ENCODE measurements around the gene AMPH. TPM values are rescaled to one million over a fixed set of nuclear protein-coding genes. Genes with fewer than 3 reads are reported as not detected.

AMPH gene
- total RNA-seq, 1 experiment from 2014 or later = not detected

- no peaks in the 10 kb centered on the region for H3K9me2 ChIP-seq (replicated peaks; ENCODE audit: low read length)
- intact Hi-C loops (cut with micrococcal nuclease) = no loop called here
- H3K9me3 ChIP-seq (ENCODE audit: low read length) = no peaks in the 10 kb centered on the region
- no peak for TF ChIP-seq EZH2 (IDR thresholded peaks at IDR 0.05; ENCODE audit: low read length, unreplicated experiment)
- TF ChIP-seq CTCF (conservative IDR thresholded peaks at IDR 0.05; ENCODE audit: low read depth, low read length) = 0 out of 2 replicates have a peak, but pooled peaks have one; percentile 12
- peaks cover 27% of the 10 kb centered on the region for H3K27me3 ChIP-seq (ENCODE audit: low read length)
- no peaks in the 10 kb centered on the region for H4K20me1 ChIP-seq (ENCODE audit: low read length)
- no peaks in the 10 kb centered on the region for H3K79me2 ChIP-seq (ENCODE audit: low read length)
- ATAC-seq (no peak), DNase-seq (no peak)
- no TSS peak for BruUV-seq (replicated peaks)
- no peaks in the 10 kb centered on the region for H3K4me1 ChIP-seq (ENCODE audit: insufficient read depth, low read length)
- H3K4me2 ChIP-seq (ENCODE audit: low read length) = no peak overlapping the region
- no peak overlapping the region for H3K27ac ChIP-seq (ENCODE audit: low read length)
- H3K9ac ChIP-seq (ENCODE audit: low read length) = no peak overlapping the region
- ChIA-PET POLR2A (ENCODE audit: unreplicated experiment) (interaction anchor here (0.7 kb wide), 1 partner anchor 1512 kb away, joined by 4 read pairs; no protein-coding TSS in a partner anchor), CTCF (no interaction called here)
- H3K36me3 ChIP-seq (ENCODE audit: low read depth, low read length) = no peaks in the 10 kb centered on the region
- H3F3A ChIP-seq (ENCODE audit: low read length, unreplicated experiment) = no peaks in the 10 kb centered on the region
- H3K4me3 ChIP-seq (ENCODE audit: low read length) = no peak overlapping the region
- H2AFZ ChIP-seq (ENCODE audit: low read length) = no peak overlapping the region
Measured at GRCh38 chr7:38545977-38546376, 85.2 kb downstream of the AMPH start.

- no peak overlapping the region for H3K27ac ChIP-seq (ENCODE audit: low read length)
- DNase-seq = no peak
- no peaks in the 10 kb centered on the region for H3K4me1 ChIP-seq (ENCODE audit: insufficient read depth, low read length)
- H2AFZ ChIP-seq (ENCODE audit: low read length) = no peak overlapping the region
- no peak overlapping the region for H3K4me2 ChIP-seq (ENCODE audit: low read length)
- no peak for TF ChIP-seq EZH2phosphoT487 (IDR thresholded peaks at IDR 0.05; ENCODE audit: borderline replicate concordance, low read length)
- TF ChIP-seq EZH2 (IDR thresholded peaks at IDR 0.05; ENCODE audit: low read length, unreplicated experiment) = no peak
- no peak for TF ChIP-seq CTCF (conservative IDR thresholded peaks at IDR 0.05; ENCODE audit: low read depth, low read length)
- no peaks in the 10 kb centered on the region for H3K79me2 ChIP-seq (ENCODE audit: low read length)
- intact Hi-C loops (cut with micrococcal nuclease) = no loop called here
- no peak for ATAC-seq
- no peaks in the 10 kb centered on the region for H3K9me3 ChIP-seq (ENCODE audit: low read length)
- ChIA-PET POLR2A (ENCODE audit: unreplicated experiment) (no interaction called here), CTCF (no interaction called here)
- H3K36me3 ChIP-seq (ENCODE audit: low read depth, low read length) = no peaks in the 10 kb centered on the region
- H4K20me1 ChIP-seq (ENCODE audit: low read length) = no peaks in the 10 kb centered on the region
- no TSS peak for BruUV-seq (replicated peaks)
- H3K9me2 ChIP-seq (replicated peaks; ENCODE audit: low read length) = no peaks in the 10 kb centered on the region
- no peaks in the 10 kb centered on the region for H3F3A ChIP-seq (ENCODE audit: low read length, unreplicated experiment)
- no peak overlapping the region for H3K9ac ChIP-seq (ENCODE audit: low read length)
- H3K27me3 ChIP-seq (ENCODE audit: low read length) = peaks cover 1% of the 10 kb centered on the region; the same call in 1 of the 2 replicates
- H3K4me3 ChIP-seq (ENCODE audit: low read length) = no peak overlapping the region
Measured at GRCh38 chr7:38542156-38542555, 89.0 kb downstream of the AMPH start.

DNA sequence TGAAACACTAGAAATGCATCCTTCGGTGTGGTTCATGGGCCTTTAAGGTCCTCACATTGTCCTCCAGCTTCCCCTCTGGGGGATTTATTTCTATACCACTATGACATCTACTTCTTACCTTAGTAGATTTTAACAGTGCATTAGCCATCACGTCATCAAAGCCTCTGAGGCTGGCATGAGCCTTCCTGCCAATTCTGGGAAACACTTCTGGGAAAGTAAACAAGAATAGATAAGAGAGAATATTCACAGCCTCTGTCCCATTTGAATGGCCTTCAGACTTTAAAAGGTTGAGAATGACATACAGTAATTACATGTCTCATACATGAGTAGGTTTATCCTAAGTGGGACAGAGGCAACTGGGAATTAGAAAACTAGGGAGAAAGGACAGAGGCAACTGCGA lies 89.7 kb downstream of the AMPH start:
- H3K27me3 ChIP-seq (ENCODE audit: low read length) = no peaks in the 10 kb centered on the region
- H3K27ac ChIP-seq (ENCODE audit: low read length) = no peak overlapping the region
- TF ChIP-seq CTCF (conservative IDR thresholded peaks at IDR 0.05; ENCODE audit: low read depth, low read length) = no peak
- TF ChIP-seq EZH2phosphoT487 (IDR thresholded peaks at IDR 0.05; ENCODE audit: borderline replicate concordance, low read length) = no peak
- no peak for TF ChIP-seq EZH2 (IDR thresholded peaks at IDR 0.05; ENCODE audit: low read length, unreplicated experiment)
- ATAC-seq = no peak
- intact Hi-C loops (cut with micrococcal nuclease) = no loop called here
- no peaks in the 10 kb centered on the region for H3K36me3 ChIP-seq (ENCODE audit: low read depth, low read length)
- no peaks in the 10 kb centered on the region for H3K9me3 ChIP-seq (ENCODE audit: low read length)
- H3K4me3 ChIP-seq (ENCODE audit: low read length) = no peak overlapping the region
- no peak overlapping the region for H2AFZ ChIP-seq (ENCODE audit: low read length)
- H3K4me1 ChIP-seq (ENCODE audit: insufficient read depth, low read length) = no peaks in the 10 kb centered on the region
- ChIA-PET CTCF (no interaction called here), POLR2A (ENCODE audit: unreplicated experiment) (no interaction called here)
- BruUV-seq (replicated peaks) = no TSS peak
- no peak overlapping the region for H3K9ac ChIP-seq (ENCODE audit: low read length)
- no peak overlapping the region for H3K4me2 ChIP-seq (ENCODE audit: low read length)
- no peak for DNase-seq
- no peaks in the 10 kb centered on the region for H3K9me2 ChIP-seq (replicated peaks; ENCODE audit: low read length)
- H3F3A ChIP-seq (ENCODE audit: low read length, unreplicated experiment) = no peaks in the 10 kb centered on the region
- no peaks in the 10 kb centered on the region for H3K79me2 ChIP-seq (ENCODE audit: low read length)
- H4K20me1 ChIP-seq (ENCODE audit: low read length) = no peaks in the 10 kb centered on the region
